Astrocyte of the hippocampus (primary cell): ENCODE results near the gene CNRIP1.
A peak's percentile ranks its signal among the peaks of the same experiment; 100 is the strongest.
"Not testable (repeated sequence)": the region's sequence is repeated elsewhere in the genome, so short reads cannot be mapped to it uniquely, and the experiment has no call there.

Experiments used
- DNase-seq: peaks from one replicate; pipeline ENCODE4 v3.0.0; 2011; ENCODE audit warnings: low read depth, low spot score

Gene CNRIP1

GRCh38 chr2:68340226-68341061 lies 20.7 kb upstream of the CNRIP1 start:
- DNase-seq, result no peak

- peak; percentile 49 for DNase-seq
Measured at GRCh38 chr2:68336192-68336591, 16.4 kb upstream of the CNRIP1 start.

- no peak for DNase-seq
Measured at GRCh38 chr2:68333931-68334330, 14.2 kb upstream of the CNRIP1 start.

- no peak for DNase-seq
Measured at GRCh38 chr2:68333009-68333408, 13.3 kb upstream of the CNRIP1 start.

GRCh38 chr2:68330691-68331090 lies 10.9 kb upstream of the CNRIP1 start:
- peak; percentile 30 for DNase-seq

GRCh38 chr2:68328901-68329300 lies 9.2 kb upstream of the CNRIP1 start:
- no peak for DNase-seq

- DNase-seq, result no peak
Measured at GRCh38 chr2:68325056-68325455, 5.3 kb upstream of the CNRIP1 start.

GRCh38 chr2:68320118-68320641 lies 431 bp upstream of the CNRIP1 start:
- DNase-seq, result peak; percentile 44

GRCh38 chr2:68318914-68319397 lies 793 bp downstream of the CNRIP1 start:
- DNase-seq, result no peak

GRCh38 chr2:68317971-68318913 lies 1.5 kb downstream of the CNRIP1 start:
- no peak for DNase-seq

GRCh38 chr2:68316111-68316510 lies 3.6 kb downstream of the CNRIP1 start:
- no peak for DNase-seq

- DNase-seq, result no peak
Measured at GRCh38 chr2:68311033-68311432, 8.7 kb downstream of the CNRIP1 start.

- DNase-seq, result no peak
Measured at GRCh38 chr2:68309426-68309825, 10.3 kb downstream of the CNRIP1 start.

GRCh38 chr2:68303902-68304272 lies 15.9 kb downstream of the CNRIP1 start:
- not testable (repeated sequence) for DNase-seq

- no peak for DNase-seq
Measured at GRCh38 chr2:68303033-68303901, 16.5 kb downstream of the CNRIP1 start.

- no peak for DNase-seq
Measured at GRCh38 chr2:68302281-68302875, 17.4 kb downstream of the CNRIP1 start.

GRCh38 chr2:68295516-68295915 lies 24.2 kb downstream of the CNRIP1 start:
- no peak for DNase-seq

GRCh38 chr2:68294913-68295312 lies 24.8 kb downstream of the CNRIP1 start:
- DNase-seq, result no peak

GRCh38 chr2:68294187-68294586 lies 25.6 kb downstream of the CNRIP1 start:
- DNase-seq, result no peak

GRCh38 chr2:68293755-68294154 lies 26.0 kb downstream of the CNRIP1 start:
- no peak for DNase-seq

- no peak for DNase-seq
Measured at GRCh38 chr2:68293024-68293423, 26.7 kb downstream of the CNRIP1 start.
